Endothelial cell of umbilical vein (primary cell): ENCODE measurements around the gene SRSF2. TPM values are rescaled to one million over a fixed set of nuclear protein-coding genes. Genes with fewer than 3 reads are reported as not detected.
"Not testable (repeated sequence)": the region's sequence is repeated elsewhere in the genome, so short reads cannot be mapped to it uniquely, and the experiment has no call there.

Source experiments
- BruUV-seq: library from RNA; stranded (reverse); fragments of 400-500 nt; replicated peaks from 2 replicates; lab custom pipeline; 2021; lab: Mats Ljungman, UMichigan
- CTCF ChIA-PET: fragments of 300-600, 350-600 bp; sonication (Branson Sonifier 250); formaldehyde crosslinking; loops from one replicate; lab custom pipeline; 2021; ENCODE audit warnings: antibody characterized with exemption, inconsistent platforms; lab: Charles Lee
- POLR2A ChIA-PET: fragments of 300-600, 350-600 bp; sonication (Branson Sonifier 250); formaldehyde crosslinking; loops from one replicate; lab custom pipeline; 2021; ENCODE audit warnings: antibody characterized with exemption, inconsistent platforms; lab: Charles Lee
- DNase-seq: peaks from one replicate; pipeline ENCODE4 v3.0.0-alpha.2; 2011; ENCODE audit warnings: low read depth, low spot score
- FAIRE-seq: peaks from 2 replicates; lab custom pipeline; 2011; peaks lifted over from hg19 to GRCh38; lab: Jason Lieb, UNC
- H2AFZ ChIP-seq: 2 replicates; pipeline ENCODE4 v1.6.0; 2012; ENCODE audit warnings: low read depth, low read length, control low read depth, inconsistent platforms
- H3K27ac ChIP-seq: 2 replicates; pipeline ENCODE4 v1.5.1; 2011; ENCODE audit warnings: low read depth, mild to moderate bottlenecking, control low read depth, low read length, moderate library complexity; ENCODE audit not compliant: insufficient read depth
- H3K27me3 ChIP-seq, 2 experiments: 2 replicates each; pipeline versions ENCODE4 v1.6.0 to v1.6.1; 2011; ENCODE audit warnings: low read length in 2 of 2, mixed read lengths in 1 of 2; ENCODE audit not compliant: control insufficient read depth in 2 of 2, insufficient read depth in 2 of 2
- H3K36me3 ChIP-seq, 2 experiments: 2 replicates in 1 of 2; 3 replicates in 1 of 2; pipeline ENCODE4 v1.5.1; 2011; ENCODE audit warnings: low read length in 2 of 2, mild to moderate bottlenecking in 1 of 2, moderate library complexity in 1 of 2; ENCODE audit not compliant: control insufficient read depth in 2 of 2, insufficient read depth in 2 of 2; ENCODE audit errors: extremely low read depth in 1 of 2
- H3K4me1 ChIP-seq: 3 replicates; pipeline ENCODE4 v1.5.1; 2011; ENCODE audit warnings: mild to moderate bottlenecking, low read length; ENCODE audit not compliant: control insufficient read depth, insufficient read depth; ENCODE audit errors: extremely low read depth
- H3K4me2 ChIP-seq: 2 replicates; pipeline ENCODE4 v1.6.1; 2011; ENCODE audit warnings: low read length, control low read depth, mixed read lengths; ENCODE audit not compliant: insufficient read depth
- H3K4me3 ChIP-seq, 3 experiments: fragments of 200-600 bp in 1 of 3; sonication (generic), shearing (Covaris generic) in 1 of 3; replicated peaks in 1 of 3; 2 replicates each; pipeline ENCODE4 v1.5.1; 2011 to 2016; ENCODE audit warnings: control low read depth in 3 of 3, low read length in 3 of 3, mild to moderate bottlenecking in 2 of 3, inconsistent platforms in 1 of 3, low read depth in 1 of 3, moderate library complexity in 1 of 3; ENCODE audit not compliant: insufficient read depth in 1 of 3
- H3K79me2 ChIP-seq: 2 replicates; pipeline ENCODE4 v1.6.0; 2012; ENCODE audit warnings: low read length, inconsistent platforms; ENCODE audit not compliant: control insufficient read depth, insufficient read depth
- H3K9ac ChIP-seq: replicated peaks from 2 replicates; pipeline ENCODE3; 2011; ENCODE audit warnings: low read length, control low read depth; ENCODE audit not compliant: insufficient read depth; ENCODE audit errors: extremely low read depth
- H3K9me1 ChIP-seq: replicated peaks from 3 replicates; pipeline ENCODE4 v1.6.0; 2011; ENCODE audit warnings: mild to moderate bottlenecking, low read length; ENCODE audit not compliant: control insufficient read depth, insufficient read depth; ENCODE audit errors: extremely low read depth
- H3K9me3 ChIP-seq: replicated peaks from 2 replicates; pipeline ENCODE4 v1.5.1; 2012; ENCODE audit warnings: low read length, inconsistent platforms; ENCODE audit not compliant: control insufficient read depth, insufficient read depth
- H4K20me1 ChIP-seq: replicated peaks from 2 replicates; pipeline ENCODE3; 2011; ENCODE audit warnings: mild to moderate bottlenecking, low read length; ENCODE audit not compliant: control insufficient read depth, insufficient read depth; ENCODE audit errors: extremely low read depth
- EZH2 ChIP-seq: IDR thresholded peaks from 2 replicates; pipeline ENCODE4 v1.6.1; 2012; ENCODE audit warnings: borderline replicate concordance, low read depth, mild to moderate bottlenecking, moderate library complexity, low read length, inconsistent platforms; ENCODE audit not compliant: severe bottlenecking
- FOS ChIP-seq: IDR thresholded peaks from 2 replicates; pipeline ENCODE4 v1.6.1; 2011; ENCODE audit warnings: mild to moderate bottlenecking, low read length, moderate library complexity, borderline replicate concordance; ENCODE audit not compliant: insufficient read depth
- GATA2 ChIP-seq: IDR thresholded peaks from 2 replicates; pipeline ENCODE4 v1.7.0; 2011; ENCODE audit warnings: low read depth, mild to moderate bottlenecking, moderate library complexity, mixed read lengths, low read length; ENCODE audit not compliant: insufficient read length, insufficient read depth
- JUN ChIP-seq: IDR thresholded peaks from 2 replicates; pipeline ENCODE4 v1.6.1; 2011; ENCODE audit warnings: borderline replicate concordance, low read depth; ENCODE audit not compliant: insufficient read length, insufficient read depth
- MYC ChIP-seq: IDR thresholded peaks from one replicate; pipeline ENCODE4 v1.6.1; 2011; ENCODE audit warnings: mild to moderate bottlenecking, low read depth, low read length
- POLR2A ChIP-seq: IDR thresholded peaks from 2 replicates; pipeline ENCODE4 v1.6.1; 2012; ENCODE audit warnings: low read depth, mild to moderate bottlenecking, control low read depth, low read length
- POLR2AphosphoS5 ChIP-seq: IDR thresholded peaks from 2 replicates; pipeline ENCODE4 v1.6.1; 2012; ENCODE audit warnings: low read depth, mild to moderate bottlenecking, control low read depth, low read length, moderate library complexity; ENCODE audit not compliant: insufficient read depth
- dilution Hi-C: fragments of 300-500 bp; cut with MboI; formaldehyde crosslinking; loops from one replicate; pipeline ENCODE4 v1.15.0; 2019; ENCODE audit warnings: low sequenced_read_pairs; ENCODE audit not compliant: extremely low pct_ligation_motif_present
- intact Hi-C: fragments of 100-400 bp; cut with micrococcal nuclease; formaldehyde crosslinking; loops from one replicate; pipeline ENCODE4 v1.10.0; 2022
- polyA plus RNA-seq, 4 experiments: library from polyadenylated mRNA; depleted of rRNA in 3 of 4; stranded (reverse) in 3 of 4; unstranded in 1 of 4; fragments of >200 nt; gene quantifications; 2 replicates each; pipeline versions ENCODE4 v1.2.1 to v1.2.3, GENCODE V29; 2011 to 2012; ENCODE audit warnings: missing spikeins in 1 of 4
- total RNA-seq: library from RNA; stranded (reverse); gene quantifications from 2 replicates; pipeline ENCODE4 v1.2.3, GENCODE V29; 2021
- TF ChIP-seq, protein P1 (sequence below): IDR thresholded peaks from 2 replicates; pipeline ENCODE4 v1.6.1; 2011; ENCODE audit not compliant: insufficient read depth, insufficient read length
- TF ChIP-seq, protein P2 (sequence below), 2 donors: IDR thresholded peaks; 1 replicate in 1 of 2; 2 replicates in 1 of 2; pipeline ENCODE4 v1.5.1; 2011; ENCODE audit warnings: low read length in 2 of 2, mild to moderate bottlenecking in 2 of 2, moderate library complexity in 2 of 2, control low read depth in 1 of 2, inconsistent platforms in 1 of 2, low read depth in 1 of 2; ENCODE audit not compliant: insufficient read depth in 1 of 2; ENCODE audit errors: extremely low read depth in 1 of 2

Gene SRSF2
- total and polyA plus RNA-seq, 2 donors (not counting 3 experiments of a cell fraction or from before 2014, with no cell fraction given), result 283 to 307 TPM

- peak overlapping the region; percentile 39 for H2AFZ ChIP-seq
- intact Hi-C loops, result loop anchor here (5.0 to 10.0 kb wide), 2 partner anchors 153 to 185 kb away; no protein-coding TSS in a partner anchor
- DNase-seq, H3K9me1 ChIP-seq, dilution Hi-C loops, H3K9me3 ChIP-seq, H3K27me3 ChIP-seq, POLR2A ChIA-PET, H3K36me3 ChIP-seq, BruUV-seq, H4K20me1 ChIP-seq, FAIRE-seq: not testable (repeated sequence)
- TF ChIP-seq POLR2AphosphoS5, result peak; percentile 16
- H3K9ac ChIP-seq, result peak overlapping the region; percentile 33
- H3K4me1 ChIP-seq, result peaks cover 22% of the 10 kb centered on the region
- H3K4me3 ChIP-seq, result peak overlapping the region; percentile 69 to 81 (median 72)
- peaks cover 52% of the 10 kb centered on the region for H3K79me2 ChIP-seq
- peak overlapping the region; percentile 60 for H3K4me2 ChIP-seq
- CTCF ChIA-PET, result interaction anchor here (1.0 to 5.9 kb wide), 8 partner anchors 10 to 187 kb away, joined by 3 to 43 read pairs (median 6); no protein-coding TSS in a partner anchor
- peak overlapping the region; percentile 14 for H3K27ac ChIP-seq
These were observed 26.9 kb downstream of the SRSF2 start for GRCh38 chr17:76709951-76710862.

- no peaks in the 10 kb centered on the region for H3K9me1 ChIP-seq
- intact Hi-C loops (no loop called here), dilution Hi-C loops (no loop called here)
- FAIRE-seq (peak; percentile 82), DNase-seq (no peak)
- H3K4me2 ChIP-seq, result peak overlapping the region; percentile 60
- POLR2A ChIA-PET, result no interaction called here
- peak overlapping the region; percentile 14 for H3K27ac ChIP-seq
- no peaks in the 10 kb centered on the region for H3K9me3 ChIP-seq
- peaks cover 0 to 7% of the 10 kb centered on the region in 2 experiments for H3K36me3 ChIP-seq
- H2AFZ ChIP-seq, result peak overlapping the region; percentile 39
- BruUV-seq, result TSS peak; percentile 34
- TF ChIP-seq FOS, result no peak
- TF ChIP-seq, protein P1, sequence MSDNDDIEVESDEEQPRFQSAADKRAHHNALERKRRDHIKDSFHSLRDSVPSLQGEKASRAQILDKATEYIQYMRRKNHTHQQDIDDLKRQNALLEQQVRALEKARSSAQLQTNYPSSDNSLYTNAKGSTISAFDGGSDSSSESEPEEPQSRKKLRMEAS, result no peak
- TF ChIP-seq POLR2A, result no peak
- no peak for TF ChIP-seq EZH2
- no peak for TF ChIP-seq POLR2AphosphoS5
- no peak for TF ChIP-seq MYC
- no peak for TF ChIP-seq GATA2
- no peak for TF ChIP-seq JUN
- TF ChIP-seq, protein P2, sequence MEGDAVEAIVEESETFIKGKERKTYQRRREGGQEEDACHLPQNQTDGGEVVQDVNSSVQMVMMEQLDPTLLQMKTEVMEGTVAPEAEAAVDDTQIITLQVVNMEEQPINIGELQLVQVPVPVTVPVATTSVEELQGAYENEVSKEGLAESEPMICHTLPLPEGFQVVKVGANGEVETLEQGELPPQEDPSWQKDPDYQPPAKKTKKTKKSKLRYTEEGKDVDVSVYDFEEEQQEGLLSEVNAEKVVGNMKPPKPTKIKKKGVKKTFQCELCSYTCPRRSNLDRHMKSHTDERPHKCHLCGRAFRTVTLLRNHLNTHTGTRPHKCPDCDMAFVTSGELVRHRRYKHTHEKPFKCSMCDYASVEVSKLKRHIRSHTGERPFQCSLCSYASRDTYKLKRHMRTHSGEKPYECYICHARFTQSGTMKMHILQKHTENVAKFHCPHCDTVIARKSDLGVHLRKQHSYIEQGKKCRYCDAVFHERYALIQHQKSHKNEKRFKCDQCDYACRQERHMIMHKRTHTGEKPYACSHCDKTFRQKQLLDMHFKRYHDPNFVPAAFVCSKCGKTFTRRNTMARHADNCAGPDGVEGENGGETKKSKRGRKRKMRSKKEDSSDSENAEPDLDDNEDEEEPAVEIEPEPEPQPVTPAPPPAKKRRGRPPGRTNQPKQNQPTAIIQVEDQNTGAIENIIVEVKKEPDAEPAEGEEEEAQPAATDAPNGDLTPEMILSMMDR (IDR thresholded peaks at IDR 0.05; ENCODE audit: extremely low read depth in 1 of 2, insufficient read depth in 1 of 2, low read depth in 1 of 2, low read length in 2 of 2), result no peak
- peaks cover 56% of the 10 kb centered on the region for H3K79me2 ChIP-seq
- H3K4me1 ChIP-seq, result peaks cover 22% of the 10 kb centered on the region
- H3K4me3 ChIP-seq, result peak overlapping the region; percentile 69 to 81 (median 72)
- H3K27me3 ChIP-seq, result no peaks in the 10 kb centered on the region
- no peaks in the 10 kb centered on the region for H4K20me1 ChIP-seq
- peak overlapping the region; percentile 33 for H3K9ac ChIP-seq
- CTCF ChIA-PET, result interaction anchor here (1.0 to 5.9 kb wide), 8 partner anchors 8 to 186 kb away, joined by 3 to 43 read pairs (median 6); no protein-coding TSS in a partner anchor
These were observed 27.8 kb downstream of the SRSF2 start for GRCh38 chr17:76709077-76709950.
